Activated CD8-positive, alpha-beta T cell treated with anti-CD3 and anti-CD28 coated beads for 36 hours (primary cell): ENCODE results near the gene JMJD8. TPM values are rescaled to one million over a fixed set of nuclear protein-coding genes. Genes with fewer than 3 reads are reported as not detected.

Experiments
- ATAC-seq: fragments of 200-7000 bp; cut with Tn5 transposase; one replicate; pipeline ENCODE4 v1.10.0; 2021; ENCODE audit warnings: mild to moderate bottlenecking, moderate library complexity
- CTCF ChIA-PET: fragments of 350-600 bp; sonication (Branson Sonifier 250); formaldehyde crosslinking; loops from one replicate; lab custom pipeline; 2021; ENCODE audit warnings: antibody characterized with exemption; lab: Charles Lee
- POLR2A ChIA-PET: fragments of 350-600 bp; sonication (Branson Sonifier 250); formaldehyde crosslinking; loops from one replicate; lab custom pipeline; 2021; ENCODE audit warnings: antibody characterized with exemption; lab: Charles Lee
- DNase-seq: peaks from one replicate; pipeline ENCODE4 v3.0.0-alpha.2; 2020
- H3K27ac Mint-ChIP-seq: one replicate; pipeline ENCODE4 v1.8.0; 2021; ENCODE audit warnings: mild to moderate bottlenecking, mixed read lengths
- H3K27me3 Mint-ChIP-seq: one replicate; pipeline ENCODE4 v1.8.0; 2021; ENCODE audit warnings: mixed read lengths
- H3K36me3 Mint-ChIP-seq: one replicate; pipeline ENCODE4 v1.8.0; 2021; ENCODE audit warnings: low read depth, mixed read lengths
- H3K4me1 Mint-ChIP-seq: one replicate; pipeline ENCODE4 v1.8.0; 2021; ENCODE audit warnings: low read depth, mixed read lengths
- H3K4me3 Mint-ChIP-seq: one replicate; pipeline ENCODE4 v1.8.0; 2021; ENCODE audit warnings: mild to moderate bottlenecking, moderate library complexity, mixed read lengths
- H3K9me3 Mint-ChIP-seq: one replicate; pipeline ENCODE4 v1.8.0; 2021; ENCODE audit warnings: mixed read lengths
- CTCF ChIP-seq: fragments of 200-600 bp; IDR thresholded peaks from one replicate; pipeline ENCODE4 v1.8.0; 2022; ENCODE audit warnings: antibody characterized with exemption, mild to moderate bottlenecking
- intact Hi-C: fragments of 100-400 bp; cut with micrococcal nuclease; formaldehyde crosslinking; loops from one replicate; pipeline ENCODE4 v1.10.0; 2022
- total RNA-seq, 2 experiments: library from RNA; stranded (reverse); gene quantifications; one replicate each; pipeline ENCODE4 v1.2.3, GENCODE V29; 2021

The JMJD8 gene
- total RNA-seq, 2 experiments from 2014 or later = 26.2 to 28.7 TPM

DNA sequence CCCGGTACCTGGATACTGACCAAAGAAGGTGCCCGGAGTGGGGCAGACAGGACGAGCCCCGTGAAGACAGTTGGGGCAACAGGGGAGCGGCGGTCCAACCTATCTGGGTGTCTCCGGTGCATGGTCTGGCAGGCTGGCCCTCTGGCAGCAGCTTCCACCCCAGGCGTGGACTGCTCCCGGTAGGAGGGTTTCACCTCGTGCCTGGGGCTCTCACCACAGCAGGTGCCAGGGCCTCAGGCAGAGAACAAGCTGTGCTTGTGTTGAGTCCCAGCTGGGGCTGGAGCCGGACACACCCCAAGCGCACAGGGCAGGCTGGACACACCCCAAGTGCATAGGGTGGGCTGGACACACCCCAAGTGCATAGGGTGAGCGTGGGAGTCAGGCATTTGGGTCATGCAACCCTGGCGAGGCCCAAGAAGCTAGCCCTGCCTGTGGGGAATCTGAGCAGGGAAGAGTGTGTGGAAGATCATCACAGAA is 23.0 kb upstream of the JMJD8 start:
- no peaks in the 10 kb centered on the region for H3K4me1 Mint-ChIP-seq
- no peak for TF ChIP-seq CTCF
- no peak overlapping the region for H3K27ac Mint-ChIP-seq
- CTCF ChIA-PET = interaction anchor here (1.0 to 11.9 kb wide), 5 partner anchors 9 to 396 kb away, joined by 3 to 207 read pairs (median 4); partner anchors contain the start of genes ANTKMT, CCDC78 and HAGHL
- POLR2A ChIA-PET = interaction anchor here (0.8 to 1.2 kb wide), 4 partner anchors 13 to 334 kb away, joined by 3 to 4 read pairs (median 3); no protein-coding TSS in a partner anchor
- H3K9me3 Mint-ChIP-seq = no peaks in the 10 kb centered on the region
- intact Hi-C loops = no loop called here
- ATAC-seq = no peak
- H3K36me3 Mint-ChIP-seq = no peaks in the 10 kb centered on the region
- DNase-seq = no peak
- H3K27me3 Mint-ChIP-seq = peaks cover 54% of the 10 kb centered on the region
- no peak overlapping the region for H3K4me3 Mint-ChIP-seq

DNA sequence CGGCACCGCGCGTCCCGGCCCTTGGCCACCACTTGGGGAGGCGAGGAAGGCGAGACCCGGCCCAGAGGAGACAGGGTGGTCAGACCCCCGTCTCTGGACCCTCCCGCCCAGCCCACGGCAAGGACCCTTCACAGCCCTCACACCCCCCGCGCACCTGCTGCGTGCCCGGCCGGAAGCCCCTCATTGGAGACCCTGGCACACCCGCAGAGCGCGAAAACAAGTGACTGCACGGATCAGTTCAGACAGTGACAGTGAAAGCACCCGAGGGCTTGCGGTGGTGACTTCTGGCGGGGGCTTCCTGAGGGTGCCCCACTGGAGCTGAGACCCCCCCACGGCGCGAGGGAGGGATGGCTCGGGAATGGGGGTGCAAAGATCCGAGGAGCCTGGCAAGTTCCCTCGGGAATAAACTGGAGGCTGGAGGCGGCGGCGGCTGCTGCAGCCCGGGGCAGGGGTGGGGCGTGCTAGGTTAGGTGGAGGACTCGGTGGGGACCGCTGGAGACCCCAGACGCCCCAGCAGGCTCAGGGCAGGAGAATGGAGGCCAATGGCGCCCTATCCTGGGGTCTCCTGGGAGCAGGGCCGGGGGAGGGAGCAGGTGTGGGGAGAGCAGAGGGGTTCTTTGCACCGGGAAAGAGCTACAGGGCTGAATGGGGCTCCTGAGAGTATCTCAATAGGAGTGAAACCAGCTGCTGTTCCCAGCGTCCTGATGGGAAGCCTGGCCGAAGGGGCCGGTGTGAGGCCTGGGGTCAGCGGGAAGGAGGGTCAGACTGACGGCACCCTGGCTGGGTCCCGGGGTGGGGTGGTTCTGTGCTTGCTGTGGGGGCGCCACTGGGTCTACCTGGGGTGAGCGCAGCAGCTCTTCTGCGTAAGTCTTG is 22.3 kb upstream of the JMJD8 start:
- intact Hi-C loops = no loop called here
- no peaks in the 10 kb centered on the region for H3K4me1 Mint-ChIP-seq
- DNase-seq (no peak), ATAC-seq (no peak)
- H3K27ac Mint-ChIP-seq = no peak overlapping the region
- H3K36me3 Mint-ChIP-seq = no peaks in the 10 kb centered on the region
- CTCF ChIA-PET = interaction anchor here (1.3 to 11.9 kb wide), 3 partner anchors 23 to 397 kb away, joined by 3 to 207 read pairs (median 4); partner anchors contain the start of genes ANTKMT, CCDC78 and HAGHL
- no peak for TF ChIP-seq CTCF
- POLR2A ChIA-PET = interaction anchor here (0.8 to 1.2 kb wide), 4 partner anchors 14 to 335 kb away, joined by 3 to 4 read pairs (median 3); no protein-coding TSS in a partner anchor
- no peak overlapping the region for H3K4me3 Mint-ChIP-seq
- peaks cover 57% of the 10 kb centered on the region for H3K27me3 Mint-ChIP-seq
- no peaks in the 10 kb centered on the region for H3K9me3 Mint-ChIP-seq

DNA sequence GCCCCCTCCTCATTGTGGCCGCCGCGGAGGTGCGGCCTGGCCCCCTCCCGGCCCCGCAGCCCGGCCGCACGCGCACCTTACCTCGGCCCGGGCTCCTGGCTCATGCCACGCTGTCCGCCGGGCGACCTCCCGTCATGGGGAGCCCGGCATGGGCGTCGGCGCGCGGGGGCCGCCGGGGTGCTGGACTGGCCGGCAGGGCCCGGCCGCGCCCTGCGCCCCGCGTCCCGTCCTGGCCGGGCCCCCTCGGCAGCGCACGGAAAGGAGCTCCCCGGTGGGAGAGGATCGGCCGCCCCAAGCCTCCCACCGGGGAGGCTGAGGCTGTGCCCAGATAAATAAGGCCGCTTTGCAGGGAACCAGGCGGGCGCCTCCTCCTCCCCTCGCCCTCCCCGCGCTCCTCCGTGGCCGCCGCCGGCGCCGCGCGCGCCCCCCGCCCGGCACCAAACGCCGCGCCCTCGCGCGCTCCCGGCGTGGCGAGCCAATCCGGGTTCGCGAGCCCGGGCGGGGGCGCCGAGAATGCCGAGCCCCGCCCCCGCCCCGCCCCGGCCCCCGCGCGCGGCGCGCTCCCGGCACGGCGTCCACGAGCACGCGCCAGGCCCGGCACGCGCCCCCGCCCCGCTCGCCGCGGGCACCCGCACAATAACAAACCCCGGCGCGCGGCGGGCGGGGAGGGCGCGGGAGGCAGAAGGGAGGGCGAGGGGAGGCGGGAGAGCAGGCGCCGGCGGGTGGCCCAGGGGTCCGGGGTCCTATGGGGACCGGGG is 21.5 kb upstream of the JMJD8 start, which contains the start of gene FBXL16:
TSS of gene FBXL16 (minus strand) at position 371 of the 758 bp plus-strand sequence. CDS start 8,396 bp downstream, outside the sequence.
- no peaks in the 10 kb centered on the region for H3K9me3 Mint-ChIP-seq
- H3K27ac Mint-ChIP-seq = no peak within 1 kb of the TSS
- ChIA-PET CTCF (no interaction called here), POLR2A (no interaction called here)
- intact Hi-C loops = no loop called here
- peaks cover 2% of the 10 kb centered on the region for H3K4me1 Mint-ChIP-seq
- ATAC-seq (no peak), DNase-seq (no peak)
- H3K36me3 Mint-ChIP-seq = no peaks in the 10 kb centered on the region
- no peak for TF ChIP-seq CTCF
- no peak within 1 kb of the TSS for H3K4me3 Mint-ChIP-seq
- H3K27me3 Mint-ChIP-seq = peaks cover 60% of the 10 kb centered on the region

DNA sequence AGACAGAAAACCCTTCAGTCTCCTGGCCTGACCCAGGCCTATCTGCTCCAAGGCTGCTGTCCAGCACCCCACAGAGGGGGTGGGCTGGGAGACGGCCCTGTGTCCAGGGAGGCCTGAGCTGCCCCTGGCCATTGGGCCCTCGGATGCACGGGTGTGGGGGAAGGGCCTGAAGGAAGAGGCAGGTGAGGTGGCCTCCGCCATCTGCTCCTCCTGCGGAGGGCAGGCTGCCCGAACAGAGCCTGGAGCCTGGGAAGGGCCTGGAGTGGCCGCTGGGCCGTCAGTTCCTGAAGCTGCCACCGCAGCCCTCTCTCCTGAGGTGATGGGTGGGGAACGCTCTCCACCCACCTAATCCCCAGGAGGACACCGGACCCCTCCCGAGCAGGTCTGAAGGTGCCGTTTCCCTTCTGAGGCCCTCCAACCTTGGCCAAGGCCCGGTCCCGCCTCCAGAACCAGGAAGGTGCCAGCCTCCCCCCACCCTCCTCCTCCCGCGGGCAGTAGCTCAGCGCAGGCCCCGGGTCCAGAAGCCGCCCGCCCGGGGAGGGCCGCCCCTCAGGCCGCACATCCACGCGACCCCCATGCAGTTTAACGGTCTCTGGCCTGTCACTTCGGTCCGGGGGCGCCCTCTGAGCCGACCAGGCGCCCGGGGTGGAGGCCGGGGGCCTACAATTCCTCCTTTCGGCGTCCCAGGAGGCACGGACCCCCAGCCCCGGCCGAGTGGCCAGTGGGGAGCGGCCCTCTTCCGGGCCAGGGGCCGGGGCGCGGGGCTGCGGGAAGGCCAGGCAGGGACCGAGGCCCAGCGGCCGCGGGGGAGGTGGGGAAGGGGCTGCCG is 20.6 kb upstream of the JMJD8 start:
- H3K4me1 Mint-ChIP-seq = peaks cover 2% of the 10 kb centered on the region
- ChIA-PET POLR2A (interaction anchor here (1.0 to 1.2 kb wide), 2 partner anchors 9 to 98 kb away, joined by 3 to 5 read pairs; no protein-coding TSS in a partner anchor), CTCF (interaction anchor here (0.9 to 2.1 kb wide), 4 partner anchors 8 to 17 kb away, joined by 3 to 13 read pairs (median 4); partner anchors contain the start of gene METRN)
- H3K36me3 Mint-ChIP-seq = no peaks in the 10 kb centered on the region
- TF ChIP-seq CTCF = no peak
- ATAC-seq (no peak), DNase-seq (no peak)
- H3K9me3 Mint-ChIP-seq = no peaks in the 10 kb centered on the region
- intact Hi-C loops = no loop called here
- H3K27me3 Mint-ChIP-seq = peaks cover 58% of the 10 kb centered on the region
- H3K27ac Mint-ChIP-seq = no peak overlapping the region
- H3K4me3 Mint-ChIP-seq = no peak overlapping the region
